Endothelial cell (in vitro differentiated cells): ENCODE data around the gene KRABD2.

ENCODE experiments used
- DNase-seq: peaks from one replicate; pipeline ENCODE4 v3.0.0; 2021; ENCODE audit warnings: low spot score
- H3K27ac Mint-ChIP-seq: one replicate; pipeline ENCODE4 v1.8.0; 2021; ENCODE audit warnings: mixed read lengths, inconsistent platforms; ENCODE audit not compliant: unreplicated experiment
- H3K27me3 Mint-ChIP-seq: one replicate; pipeline ENCODE4 v1.8.0; 2021; ENCODE audit warnings: mild to moderate bottlenecking, moderate library complexity, mixed read lengths, inconsistent platforms; ENCODE audit not compliant: unreplicated experiment
- H3K36me3 Mint-ChIP-seq: one replicate; pipeline ENCODE4 v1.8.0; 2021; ENCODE audit warnings: mild to moderate bottlenecking, low read depth, mixed read lengths, inconsistent platforms; ENCODE audit not compliant: unreplicated experiment
- H3K4me1 Mint-ChIP-seq: one replicate; pipeline ENCODE4 v1.8.0; 2021; ENCODE audit warnings: mild to moderate bottlenecking, mixed read lengths, inconsistent platforms; ENCODE audit not compliant: unreplicated experiment
- H3K4me3 Mint-ChIP-seq: one replicate; pipeline ENCODE4 v1.8.0; 2021; ENCODE audit warnings: mild to moderate bottlenecking, mixed read lengths, inconsistent platforms; ENCODE audit not compliant: unreplicated experiment
- H3K9me3 Mint-ChIP-seq: one replicate; pipeline ENCODE4 v1.8.0; 2021; ENCODE audit warnings: mixed read lengths, inconsistent platforms; ENCODE audit not compliant: unreplicated experiment
- TF ChIP-seq, protein P1 (sequence below): fragments of 200-600 bp; sonication (generic); IDR thresholded peaks from one replicate; pipeline ENCODE4 v1.5.0; 2021; ENCODE audit warnings: antibody characterized with exemption; ENCODE audit not compliant: unreplicated experiment

The KRABD2 gene

GRCh38 chr17:8418471-8418870, 42.0 kb upstream of the KRABD2 start:
- H3K9me3 Mint-ChIP-seq: no peaks in the 10 kb centered on the region
- no peak overlapping the region for H3K4me3 Mint-ChIP-seq
- H3K27ac Mint-ChIP-seq: no peak overlapping the region
- TF ChIP-seq, protein P1, sequence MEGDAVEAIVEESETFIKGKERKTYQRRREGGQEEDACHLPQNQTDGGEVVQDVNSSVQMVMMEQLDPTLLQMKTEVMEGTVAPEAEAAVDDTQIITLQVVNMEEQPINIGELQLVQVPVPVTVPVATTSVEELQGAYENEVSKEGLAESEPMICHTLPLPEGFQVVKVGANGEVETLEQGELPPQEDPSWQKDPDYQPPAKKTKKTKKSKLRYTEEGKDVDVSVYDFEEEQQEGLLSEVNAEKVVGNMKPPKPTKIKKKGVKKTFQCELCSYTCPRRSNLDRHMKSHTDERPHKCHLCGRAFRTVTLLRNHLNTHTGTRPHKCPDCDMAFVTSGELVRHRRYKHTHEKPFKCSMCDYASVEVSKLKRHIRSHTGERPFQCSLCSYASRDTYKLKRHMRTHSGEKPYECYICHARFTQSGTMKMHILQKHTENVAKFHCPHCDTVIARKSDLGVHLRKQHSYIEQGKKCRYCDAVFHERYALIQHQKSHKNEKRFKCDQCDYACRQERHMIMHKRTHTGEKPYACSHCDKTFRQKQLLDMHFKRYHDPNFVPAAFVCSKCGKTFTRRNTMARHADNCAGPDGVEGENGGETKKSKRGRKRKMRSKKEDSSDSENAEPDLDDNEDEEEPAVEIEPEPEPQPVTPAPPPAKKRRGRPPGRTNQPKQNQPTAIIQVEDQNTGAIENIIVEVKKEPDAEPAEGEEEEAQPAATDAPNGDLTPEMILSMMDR: no peak
- peaks cover 2% of the 10 kb centered on the region for H3K27me3 Mint-ChIP-seq
- H3K36me3 Mint-ChIP-seq: no peaks in the 10 kb centered on the region
- peaks cover 8% of the 10 kb centered on the region for H3K4me1 Mint-ChIP-seq
- no peak for DNase-seq

DNA sequence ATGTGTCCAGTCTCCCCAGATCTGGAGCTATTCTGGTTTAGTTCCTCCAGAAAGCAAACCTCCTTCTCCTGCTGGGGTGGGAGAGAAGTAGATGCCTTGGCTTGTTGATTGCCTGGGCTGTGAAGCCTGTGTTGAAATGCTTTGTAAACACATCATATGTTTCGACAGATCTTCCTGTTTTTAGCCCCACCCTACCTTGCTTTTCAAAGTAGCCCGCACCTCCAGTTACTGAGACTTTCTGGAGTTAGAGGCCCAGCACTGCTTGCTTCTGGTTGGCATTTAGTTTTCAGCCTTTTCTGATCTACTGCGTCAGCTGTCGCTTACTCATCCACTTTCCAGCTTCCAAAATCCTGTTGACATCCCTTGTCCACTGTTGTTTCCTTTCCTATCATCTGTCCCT, 41.3 kb upstream of the KRABD2 start:
- H3K9me3 Mint-ChIP-seq: no peaks in the 10 kb centered on the region
- H3K27ac Mint-ChIP-seq: no peak overlapping the region
- no peak for DNase-seq
- no peaks in the 10 kb centered on the region for H3K36me3 Mint-ChIP-seq
- H3K4me3 Mint-ChIP-seq: no peak overlapping the region
- peaks cover 2% of the 10 kb centered on the region for H3K27me3 Mint-ChIP-seq
- H3K4me1 Mint-ChIP-seq: peaks cover 8% of the 10 kb centered on the region
- TF ChIP-seq, protein P1: no peak

DNA sequence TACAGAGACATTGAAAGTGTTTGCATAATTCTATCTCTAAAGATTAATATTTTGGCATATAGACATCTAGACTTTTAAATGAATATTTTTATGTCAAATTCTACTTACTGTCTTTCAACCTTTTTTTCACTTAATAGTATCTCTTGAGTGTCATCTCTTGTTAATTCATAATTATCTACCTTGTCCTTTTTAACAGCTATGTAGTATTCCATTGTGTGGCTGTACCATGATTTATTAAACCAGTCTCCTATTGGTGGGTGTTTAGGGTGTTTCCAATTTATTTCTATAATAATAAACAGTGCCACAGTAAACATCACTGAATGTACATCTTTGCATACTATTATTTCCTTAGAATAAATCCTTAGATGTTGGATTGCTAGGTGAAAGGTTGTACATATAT, 37.4 kb upstream of the KRABD2 start:
- Mint-ChIP-seq H3K27me3 (peaks cover 7% of the 10 kb centered on the region), H3K4me3 (no peak overlapping the region), H3K36me3 (no peaks in the 10 kb centered on the region), H3K4me1 (peaks cover 11% of the 10 kb centered on the region), H3K27ac (no peak overlapping the region), H3K9me3 (no peaks in the 10 kb centered on the region)
- TF ChIP-seq, protein P1: no peak
- DNase-seq: no peak

GRCh38 chr17:8413328-8413727, 36.8 kb upstream of the KRABD2 start:
- no peak for DNase-seq
- Mint-ChIP-seq H3K4me3 (no peak overlapping the region), H3K9me3 (no peaks in the 10 kb centered on the region), H3K27ac (no peak overlapping the region), H3K4me1 (peaks cover 11% of the 10 kb centered on the region), H3K27me3 (peaks cover 7% of the 10 kb centered on the region), H3K36me3 (no peaks in the 10 kb centered on the region)
- TF ChIP-seq, protein P1: no peak

GRCh38 chr17:8412089-8412488, 35.6 kb upstream of the KRABD2 start:
- peaks cover 8% of the 10 kb centered on the region for H3K4me1 Mint-ChIP-seq
- H3K4me3 Mint-ChIP-seq: no peak overlapping the region
- TF ChIP-seq, protein P1: no peak
- no peaks in the 10 kb centered on the region for H3K9me3 Mint-ChIP-seq
- H3K36me3 Mint-ChIP-seq: no peaks in the 10 kb centered on the region
- H3K27me3 Mint-ChIP-seq: peaks cover 8% of the 10 kb centered on the region
- no peak for DNase-seq
- H3K27ac Mint-ChIP-seq: no peak overlapping the region
